Activated naive CD8-positive, alpha-beta T cell treated with anti-CD3 and anti-CD28 coated beads, Interleukin-2, amount 50 U/mL, for 24 hours (primary cell): ENCODE results near the gene USP50.
"Not testable (repeated sequence)": the region's sequence is repeated elsewhere in the genome, so short reads cannot be mapped to it uniquely, and the experiment has no call there.

ENCODE experiments used
- ATAC-seq: fragments of 150-1000 bp; cut with Tn5 transposase; one replicate; pipeline ENCODE4 v1.10.0; 2021
- DNase-seq: peaks from one replicate; pipeline ENCODE4 v3.0.0; 2021
- H3K27ac Mint-ChIP-seq: one replicate; pipeline ENCODE4 v1.8.0; 2021; ENCODE audit warnings: mild to moderate bottlenecking, mixed read lengths
- H3K27me3 Mint-ChIP-seq: one replicate; pipeline ENCODE4 v1.8.0; 2021; ENCODE audit warnings: mixed read lengths
- H3K36me3 Mint-ChIP-seq: one replicate; pipeline ENCODE4 v1.8.0; 2021; ENCODE audit warnings: low read depth, mixed read lengths
- H3K4me1 Mint-ChIP-seq: one replicate; pipeline ENCODE4 v1.8.0; 2021; ENCODE audit warnings: mixed read lengths
- H3K4me3 Mint-ChIP-seq: one replicate; pipeline ENCODE4 v1.8.0; 2021; ENCODE audit warnings: mild to moderate bottlenecking, moderate library complexity, mixed read lengths
- H3K9me3 Mint-ChIP-seq: one replicate; pipeline ENCODE4 v1.8.0; 2021; ENCODE audit warnings: mixed read lengths

Gene USP50

DNA sequence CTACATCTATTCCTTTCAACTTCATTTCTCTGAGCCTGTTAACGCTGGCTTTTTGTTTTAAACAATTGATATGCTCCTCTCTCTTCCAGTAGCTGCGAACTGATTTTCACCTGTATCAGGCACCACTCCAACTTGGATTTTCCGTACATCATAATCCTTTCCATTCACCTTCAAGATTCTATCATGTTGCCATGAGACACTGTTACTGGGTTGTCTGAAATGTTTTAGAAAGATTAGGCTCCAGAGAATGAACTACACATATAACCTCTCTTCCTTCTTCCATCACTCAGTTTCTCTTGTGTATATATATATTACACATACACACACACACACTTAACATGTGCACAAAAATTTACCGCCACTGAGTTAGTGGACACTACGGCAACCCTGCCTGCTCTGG, at the start of gene USP50:
USP50 (minus strand) TSS at position 101 of the 400 bp plus-strand sequence. CDS start 141 bp downstream, outside the sequence.
- Mint-ChIP-seq H3K27me3 (no peaks in the 10 kb centered on the region), H3K4me1 (no peaks in the 10 kb centered on the region), H3K36me3 (no peaks in the 10 kb centered on the region), H3K27ac (no peak within 1 kb of the TSS), H3K4me3 (no peak within 1 kb of the TSS), H3K9me3 (no peaks in the 10 kb centered on the region)
- DNase-seq (no peak), ATAC-seq (no peak)

GRCh38 chr15:50594311-50594710, 47.8 kb upstream of the USP50 start:
- ATAC-seq (no peak), DNase-seq (no peak)
- no peaks in the 10 kb centered on the region for H3K9me3 Mint-ChIP-seq
- no peaks in the 10 kb centered on the region for H3K4me1 Mint-ChIP-seq
- H3K36me3 Mint-ChIP-seq, result peaks cover 45% of the 10 kb centered on the region
- H3K4me3 Mint-ChIP-seq, result no peak overlapping the region
- H3K27ac Mint-ChIP-seq, result no peak overlapping the region
- no peaks in the 10 kb centered on the region for H3K27me3 Mint-ChIP-seq

DNA sequence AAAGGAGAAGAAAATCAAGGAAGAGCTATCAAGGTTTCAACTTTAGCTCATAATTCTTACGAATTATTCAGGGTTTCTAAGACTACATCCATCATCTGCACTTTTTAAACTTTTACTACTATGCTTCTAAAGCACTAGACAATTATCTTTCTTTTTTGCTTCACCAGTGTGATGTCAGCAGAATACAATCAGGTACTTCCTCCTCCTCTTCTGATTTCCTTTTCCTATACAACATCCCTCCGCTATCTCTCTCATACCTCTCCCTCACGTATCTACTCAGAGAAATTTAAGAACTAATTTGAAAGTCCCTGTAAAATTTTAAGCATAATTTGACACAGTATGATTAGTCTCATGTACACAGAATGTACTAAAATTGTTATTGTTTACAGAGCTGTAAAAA, 47.3 kb upstream of the USP50 start:
- Mint-ChIP-seq H3K36me3 (peaks cover 47% of the 10 kb centered on the region), H3K4me1 (no peaks in the 10 kb centered on the region), H3K27me3 (no peaks in the 10 kb centered on the region), H3K27ac (peak overlapping the region; percentile 12), H3K4me3 (no peak overlapping the region), H3K9me3 (no peaks in the 10 kb centered on the region)
- no peak for DNase-seq
- no peak for ATAC-seq

GRCh38 chr15:50590288-50590687, 43.8 kb upstream of the USP50 start:
- DNase-seq (no peak), ATAC-seq (no peak)
- H3K4me1 Mint-ChIP-seq, result no peaks in the 10 kb centered on the region
- no peak overlapping the region for H3K27ac Mint-ChIP-seq
- H3K9me3 Mint-ChIP-seq, result no peaks in the 10 kb centered on the region
- peaks cover 50% of the 10 kb centered on the region for H3K36me3 Mint-ChIP-seq
- H3K27me3 Mint-ChIP-seq, result no peaks in the 10 kb centered on the region
- H3K4me3 Mint-ChIP-seq, result no peak overlapping the region

DNA sequence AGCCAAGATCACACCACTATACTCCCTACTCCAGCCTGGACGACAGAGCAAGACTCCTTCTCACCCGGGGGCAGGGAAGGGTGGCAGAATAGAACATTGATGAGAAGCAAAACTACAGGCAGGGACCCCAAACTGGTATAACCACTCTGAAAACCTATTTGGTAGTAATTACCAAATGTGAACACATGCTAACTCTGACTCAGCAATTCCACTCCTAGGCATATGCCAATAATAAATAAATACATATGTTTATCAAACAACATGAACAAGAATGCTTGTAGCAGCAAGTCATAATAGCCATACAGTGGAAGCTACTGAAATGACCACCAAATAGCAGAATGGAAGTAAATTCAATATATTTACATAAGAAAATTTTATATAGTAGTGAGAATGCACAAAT, 31.0 kb upstream of the USP50 start:
- Mint-ChIP-seq H3K4me3 (no peak overlapping the region), H3K9me3 (no peaks in the 10 kb centered on the region), H3K4me1 (no peaks in the 10 kb centered on the region), H3K36me3 (peaks cover 44% of the 10 kb centered on the region), H3K27ac (no peak overlapping the region), H3K27me3 (no peaks in the 10 kb centered on the region)
- ATAC-seq, result no peak
- no peak for DNase-seq

DNA sequence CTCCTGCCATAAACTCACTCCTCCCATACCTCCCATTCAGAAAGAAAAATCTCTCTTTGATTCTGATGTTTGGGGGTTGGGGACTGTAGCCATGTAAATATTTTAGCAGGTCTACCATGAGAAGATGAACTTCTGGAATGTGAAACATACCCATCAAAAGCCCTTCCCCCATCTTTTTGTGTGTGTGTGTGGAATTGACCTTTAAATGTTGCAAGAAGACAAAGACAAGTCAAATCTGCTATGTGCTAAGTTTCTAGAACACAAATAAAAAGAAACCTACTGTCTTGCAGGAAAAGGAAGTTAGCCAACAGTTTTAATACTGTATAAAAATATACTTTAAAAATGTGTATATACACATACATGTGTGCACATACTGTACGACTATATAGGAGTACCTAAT, 29.7 kb upstream of the USP50 start:
- H3K9me3 Mint-ChIP-seq, result no peaks in the 10 kb centered on the region
- peaks cover 42% of the 10 kb centered on the region for H3K36me3 Mint-ChIP-seq
- no peaks in the 10 kb centered on the region for H3K4me1 Mint-ChIP-seq
- no peak overlapping the region for H3K4me3 Mint-ChIP-seq
- no peak for ATAC-seq
- no peak for DNase-seq
- no peaks in the 10 kb centered on the region for H3K27me3 Mint-ChIP-seq
- no peak overlapping the region for H3K27ac Mint-ChIP-seq

- H3K27me3 Mint-ChIP-seq, H3K27ac Mint-ChIP-seq, H3K4me3 Mint-ChIP-seq, ATAC-seq, H3K4me1 Mint-ChIP-seq, DNase-seq, H3K9me3 Mint-ChIP-seq: not testable (repeated sequence)
- H3K36me3 Mint-ChIP-seq, result peaks cover 45% of the 10 kb centered on the region
These were observed 27.4 kb upstream of the USP50 start for GRCh38 chr15:50573842-50574241.

- Mint-ChIP-seq H3K9me3 (no peaks in the 10 kb centered on the region), H3K4me1 (peaks cover 30% of the 10 kb centered on the region), H3K27me3 (no peaks in the 10 kb centered on the region), H3K36me3 (peaks cover 41% of the 10 kb centered on the region), H3K27ac (peak overlapping the region; percentile 91), H3K4me3 (peak overlapping the region; percentile 43)
- DNase-seq (no peak), ATAC-seq (peak; percentile 40)
These were observed 17.3 kb upstream of the USP50 start for GRCh38 chr15:50563756-50564155.

- H3K36me3 Mint-ChIP-seq, result peaks cover 40% of the 10 kb centered on the region
- peak; percentile 83 for ATAC-seq
- peaks cover 34% of the 10 kb centered on the region for H3K4me1 Mint-ChIP-seq
- no peak for DNase-seq
- peak overlapping the region; percentile 43 for H3K4me3 Mint-ChIP-seq
- no peaks in the 10 kb centered on the region for H3K9me3 Mint-ChIP-seq
- H3K27ac Mint-ChIP-seq, result peak overlapping the region; percentile 91
- H3K27me3 Mint-ChIP-seq, result no peaks in the 10 kb centered on the region
These were observed 16.5 kb upstream of the USP50 start for GRCh38 chr15:50562735-50563640.

DNA sequence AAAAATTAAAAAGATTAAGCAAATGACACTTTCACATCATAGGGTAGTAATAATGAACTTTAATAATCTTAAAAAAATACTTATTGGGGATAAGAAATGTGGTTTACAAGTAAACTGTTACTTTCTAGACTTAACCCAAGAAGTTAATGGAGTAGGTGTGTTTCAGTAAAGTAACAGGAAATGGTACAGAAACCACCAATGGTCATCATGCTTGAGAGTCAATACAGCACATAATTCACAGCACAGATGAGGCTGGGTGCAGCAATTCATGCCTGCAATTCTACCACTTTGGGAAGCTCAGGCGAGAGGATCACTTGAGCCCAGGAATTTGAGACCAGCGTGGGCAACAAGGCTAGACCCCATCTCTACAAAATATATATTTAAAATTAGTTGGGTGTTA, 11.5 kb upstream of the USP50 start:
- H3K27ac Mint-ChIP-seq, result peak overlapping the region; percentile 8
- H3K36me3 Mint-ChIP-seq, result peaks cover 40% of the 10 kb centered on the region
- H3K4me3 Mint-ChIP-seq, result no peak overlapping the region
- ATAC-seq, result no peak
- no peaks in the 10 kb centered on the region for H3K27me3 Mint-ChIP-seq
- DNase-seq, result no peak
- H3K4me1 Mint-ChIP-seq, result peaks cover 45% of the 10 kb centered on the region
- H3K9me3 Mint-ChIP-seq, result no peaks in the 10 kb centered on the region

GRCh38 chr15:50556642-50557371, 10.3 kb upstream of the USP50 start:
- ATAC-seq (peak; percentile 47), DNase-seq (no peak)
- Mint-ChIP-seq H3K4me3 (no peak overlapping the region), H3K9me3 (no peaks in the 10 kb centered on the region), H3K36me3 (peaks cover 31% of the 10 kb centered on the region), H3K27me3 (no peaks in the 10 kb centered on the region), H3K27ac (peak overlapping the region; percentile 61), H3K4me1 (peaks cover 37% of the 10 kb centered on the region)

- Mint-ChIP-seq H3K36me3 (peaks cover 12% of the 10 kb centered on the region), H3K9me3 (no peaks in the 10 kb centered on the region), H3K4me3 (no peak overlapping the region), H3K27me3 (no peaks in the 10 kb centered on the region), H3K27ac (no peak overlapping the region), H3K4me1 (peaks cover 16% of the 10 kb centered on the region)
- DNase-seq, result no peak
- ATAC-seq, result no peak
These were observed 5.8 kb upstream of the USP50 start for GRCh38 chr15:50552238-50552637.

DNA sequence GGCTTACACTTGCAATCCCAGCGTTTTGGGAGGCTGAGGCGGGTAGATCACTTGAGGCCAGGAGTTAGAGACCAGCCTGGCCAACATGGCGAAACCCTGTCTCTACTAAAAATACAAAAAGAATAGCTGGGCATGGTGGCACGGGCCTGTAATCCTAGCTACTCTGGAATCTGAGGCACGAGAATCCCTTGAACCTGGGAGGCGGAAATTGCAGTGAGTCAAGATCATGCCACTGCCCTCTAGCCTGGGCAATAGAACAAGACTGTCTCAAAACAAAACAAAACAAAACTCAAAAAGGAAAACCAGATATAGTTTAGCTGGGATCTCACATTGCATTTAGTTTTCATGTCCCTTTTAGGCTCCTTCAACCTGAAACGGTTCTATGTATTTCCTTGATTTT, 2.9 kb upstream of the USP50 start:
- peaks cover 2% of the 10 kb centered on the region for H3K4me1 Mint-ChIP-seq
- no peak overlapping the region for H3K4me3 Mint-ChIP-seq
- no peaks in the 10 kb centered on the region for H3K9me3 Mint-ChIP-seq
- ATAC-seq, result no peak
- DNase-seq, result no peak
- no peak overlapping the region for H3K27ac Mint-ChIP-seq
- no peaks in the 10 kb centered on the region for H3K36me3 Mint-ChIP-seq
- no peaks in the 10 kb centered on the region for H3K27me3 Mint-ChIP-seq

GRCh38 chr15:50544368-50544767, 2.1 kb downstream of the USP50 start:
- H3K4me3 Mint-ChIP-seq, result no peak overlapping the region
- H3K27ac Mint-ChIP-seq, result no peak overlapping the region
- no peaks in the 10 kb centered on the region for H3K4me1 Mint-ChIP-seq
- no peaks in the 10 kb centered on the region for H3K9me3 Mint-ChIP-seq
- H3K27me3 Mint-ChIP-seq, result no peaks in the 10 kb centered on the region
- DNase-seq (no peak), ATAC-seq (no peak)
- no peaks in the 10 kb centered on the region for H3K36me3 Mint-ChIP-seq

DNA sequence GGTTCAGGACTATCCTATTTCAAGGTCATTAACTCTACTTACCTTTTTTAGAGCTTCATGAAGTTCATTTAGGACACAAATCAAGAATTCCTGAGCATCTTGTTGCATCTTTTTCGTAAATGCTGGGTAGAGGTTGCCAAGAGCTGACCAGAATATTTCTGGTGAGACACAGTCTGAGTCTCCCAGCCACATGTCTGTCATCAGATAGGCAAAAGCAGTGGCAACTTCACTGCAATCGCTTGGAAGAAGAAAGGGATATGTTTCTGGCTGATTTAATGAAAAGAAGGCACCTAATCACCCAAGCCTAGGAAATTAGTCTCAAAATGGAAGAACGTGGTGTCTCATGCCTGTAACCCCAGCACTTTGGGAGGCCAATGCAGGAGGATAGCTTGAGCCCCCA, 2.9 kb downstream of the USP50 start:
- Mint-ChIP-seq H3K4me3 (no peak overlapping the region), H3K27me3 (no peaks in the 10 kb centered on the region), H3K9me3 (no peaks in the 10 kb centered on the region), H3K4me1 (no peaks in the 10 kb centered on the region), H3K27ac (no peak overlapping the region), H3K36me3 (no peaks in the 10 kb centered on the region)
- ATAC-seq (no peak), DNase-seq (no peak)
